Panc1 (cell line): Measurements from ENCODE around the gene HACD2.

Experiments
- POLR2AphosphoS5 ChIP-seq: IDR thresholded peaks from 2 replicates; pipeline ENCODE4 v1.6.1; 2012; ENCODE audit warnings: mild to moderate bottlenecking, low read depth, low read length, moderate library complexity
- SIN3A ChIP-seq: IDR thresholded peaks from 2 replicates; pipeline ENCODE4 v1.6.1; 2012; ENCODE audit warnings: low read depth, mild to moderate bottlenecking, low read length, moderate library complexity, borderline replicate concordance; ENCODE audit not compliant: insufficient read depth
- TCF7L2 ChIP-seq: IDR thresholded peaks from 2 replicates; pipeline ENCODE4 v1.6.1; 2011; ENCODE audit warnings: mild to moderate bottlenecking, low read depth, low read length, inconsistent platforms
- TF ChIP-seq, protein P1 (sequence below): fragments of 450-650 bp; IDR thresholded peaks from 2 replicates; pipeline ENCODE4 v1.5.1; 2017; ENCODE audit warnings: mild to moderate bottlenecking
- TF ChIP-seq, protein P2 (sequence below), 2 experiments: IDR thresholded peaks; 2 replicates each; pipeline ENCODE4 v1.6.1; 2011 to 2012; ENCODE audit warnings: low read depth in 2 of 2, control low read depth in 1 of 2, low read length in 1 of 2, mild to moderate bottlenecking in 1 of 2, moderate library complexity in 1 of 2; ENCODE audit not compliant: insufficient read depth in 1 of 2

DNA sequence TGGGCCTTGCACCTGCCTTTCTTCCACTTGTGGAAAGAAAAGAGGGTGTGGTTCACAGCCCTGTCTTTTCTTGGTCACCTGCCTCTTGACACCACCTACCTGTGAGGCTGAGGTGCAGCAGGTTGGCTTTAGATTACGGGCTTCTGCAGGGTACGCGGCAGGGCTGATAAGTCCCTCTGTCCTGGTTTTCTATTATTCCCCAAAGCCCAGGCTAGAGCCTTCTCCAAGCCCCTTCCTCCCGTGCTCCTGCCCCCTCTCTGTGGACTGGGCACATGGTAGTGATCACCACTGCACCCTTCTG, 44.8 kb upstream of the HACD2 start:
- no peak for TF ChIP-seq POLR2AphosphoS5
- no peak for TF ChIP-seq SIN3A
- TF ChIP-seq, protein P1, sequence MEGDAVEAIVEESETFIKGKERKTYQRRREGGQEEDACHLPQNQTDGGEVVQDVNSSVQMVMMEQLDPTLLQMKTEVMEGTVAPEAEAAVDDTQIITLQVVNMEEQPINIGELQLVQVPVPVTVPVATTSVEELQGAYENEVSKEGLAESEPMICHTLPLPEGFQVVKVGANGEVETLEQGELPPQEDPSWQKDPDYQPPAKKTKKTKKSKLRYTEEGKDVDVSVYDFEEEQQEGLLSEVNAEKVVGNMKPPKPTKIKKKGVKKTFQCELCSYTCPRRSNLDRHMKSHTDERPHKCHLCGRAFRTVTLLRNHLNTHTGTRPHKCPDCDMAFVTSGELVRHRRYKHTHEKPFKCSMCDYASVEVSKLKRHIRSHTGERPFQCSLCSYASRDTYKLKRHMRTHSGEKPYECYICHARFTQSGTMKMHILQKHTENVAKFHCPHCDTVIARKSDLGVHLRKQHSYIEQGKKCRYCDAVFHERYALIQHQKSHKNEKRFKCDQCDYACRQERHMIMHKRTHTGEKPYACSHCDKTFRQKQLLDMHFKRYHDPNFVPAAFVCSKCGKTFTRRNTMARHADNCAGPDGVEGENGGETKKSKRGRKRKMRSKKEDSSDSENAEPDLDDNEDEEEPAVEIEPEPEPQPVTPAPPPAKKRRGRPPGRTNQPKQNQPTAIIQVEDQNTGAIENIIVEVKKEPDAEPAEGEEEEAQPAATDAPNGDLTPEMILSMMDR = no peak
- no peak for TF ChIP-seq TCF7L2
- TF ChIP-seq, protein P2, sequence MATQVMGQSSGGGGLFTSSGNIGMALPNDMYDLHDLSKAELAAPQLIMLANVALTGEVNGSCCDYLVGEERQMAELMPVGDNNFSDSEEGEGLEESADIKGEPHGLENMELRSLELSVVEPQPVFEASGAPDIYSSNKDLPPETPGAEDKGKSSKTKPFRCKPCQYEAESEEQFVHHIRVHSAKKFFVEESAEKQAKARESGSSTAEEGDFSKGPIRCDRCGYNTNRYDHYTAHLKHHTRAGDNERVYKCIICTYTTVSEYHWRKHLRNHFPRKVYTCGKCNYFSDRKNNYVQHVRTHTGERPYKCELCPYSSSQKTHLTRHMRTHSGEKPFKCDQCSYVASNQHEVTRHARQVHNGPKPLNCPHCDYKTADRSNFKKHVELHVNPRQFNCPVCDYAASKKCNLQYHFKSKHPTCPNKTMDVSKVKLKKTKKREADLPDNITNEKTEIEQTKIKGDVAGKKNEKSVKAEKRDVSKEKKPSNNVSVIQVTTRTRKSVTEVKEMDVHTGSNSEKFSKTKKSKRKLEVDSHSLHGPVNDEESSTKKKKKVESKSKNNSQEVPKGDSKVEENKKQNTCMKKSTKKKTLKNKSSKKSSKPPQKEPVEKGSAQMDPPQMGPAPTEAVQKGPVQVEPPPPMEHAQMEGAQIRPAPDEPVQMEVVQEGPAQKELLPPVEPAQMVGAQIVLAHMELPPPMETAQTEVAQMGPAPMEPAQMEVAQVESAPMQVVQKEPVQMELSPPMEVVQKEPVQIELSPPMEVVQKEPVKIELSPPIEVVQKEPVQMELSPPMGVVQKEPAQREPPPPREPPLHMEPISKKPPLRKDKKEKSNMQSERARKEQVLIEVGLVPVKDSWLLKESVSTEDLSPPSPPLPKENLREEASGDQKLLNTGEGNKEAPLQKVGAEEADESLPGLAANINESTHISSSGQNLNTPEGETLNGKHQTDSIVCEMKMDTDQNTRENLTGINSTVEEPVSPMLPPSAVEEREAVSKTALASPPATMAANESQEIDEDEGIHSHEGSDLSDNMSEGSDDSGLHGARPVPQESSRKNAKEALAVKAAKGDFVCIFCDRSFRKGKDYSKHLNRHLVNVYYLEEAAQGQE (IDR thresholded peaks at IDR 0.05; ENCODE audit: insufficient read depth in 1 of 2, low read depth in 2 of 2, low read length in 1 of 2) = no peak
